Measurements from ENCODE around the gene OTOP2.

Gene OTOP2

DNA sequence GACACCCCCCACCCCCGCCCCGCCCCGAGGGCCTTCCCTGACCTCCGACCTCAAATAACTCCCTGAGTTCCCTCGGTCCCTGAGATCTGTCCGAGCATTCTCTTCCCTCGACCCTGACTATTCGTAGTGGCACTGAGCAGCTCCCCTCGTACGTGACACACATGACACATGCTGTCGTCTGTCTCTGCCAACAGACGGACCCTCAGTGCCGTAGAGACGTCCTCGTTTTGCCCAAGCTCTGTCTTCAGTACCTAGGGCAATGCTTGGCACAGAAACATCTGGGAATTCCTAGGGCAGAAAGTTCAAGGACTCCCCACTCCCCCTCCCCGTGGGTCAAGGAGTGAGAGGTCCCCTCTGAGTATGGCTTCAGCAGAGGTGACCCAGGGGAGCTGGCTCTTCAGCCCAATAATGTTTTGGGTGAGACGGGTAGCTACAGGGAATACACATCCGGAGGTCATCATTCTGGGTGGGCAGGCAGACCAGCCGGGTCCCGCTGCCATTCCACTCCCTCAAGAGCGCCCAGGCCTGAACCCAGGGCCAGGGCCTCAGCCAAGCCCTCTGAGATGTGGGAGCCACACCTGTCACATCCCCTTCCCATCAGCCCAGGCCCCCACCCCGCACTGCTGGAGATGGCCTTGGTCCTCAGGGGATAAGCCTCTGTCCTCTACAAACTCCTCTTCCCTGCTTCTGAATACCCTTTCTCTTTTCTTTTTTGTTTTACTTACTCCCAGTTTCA lies 30.0 kb upstream of the OTOP2 start:
- Histone ChIP-seq H3K36me3 (replicated peaks) (no peaks in the 10 kb centered on the region), H3K4me3 (ENCODE audit: low read depth, low read length) (no peak overlapping the region), H3K27ac (no peak overlapping the region), H3K27me3 (replicated peaks) (peaks cover 44% of the 10 kb centered on the region)
- TF ChIP-seq, protein P1, sequence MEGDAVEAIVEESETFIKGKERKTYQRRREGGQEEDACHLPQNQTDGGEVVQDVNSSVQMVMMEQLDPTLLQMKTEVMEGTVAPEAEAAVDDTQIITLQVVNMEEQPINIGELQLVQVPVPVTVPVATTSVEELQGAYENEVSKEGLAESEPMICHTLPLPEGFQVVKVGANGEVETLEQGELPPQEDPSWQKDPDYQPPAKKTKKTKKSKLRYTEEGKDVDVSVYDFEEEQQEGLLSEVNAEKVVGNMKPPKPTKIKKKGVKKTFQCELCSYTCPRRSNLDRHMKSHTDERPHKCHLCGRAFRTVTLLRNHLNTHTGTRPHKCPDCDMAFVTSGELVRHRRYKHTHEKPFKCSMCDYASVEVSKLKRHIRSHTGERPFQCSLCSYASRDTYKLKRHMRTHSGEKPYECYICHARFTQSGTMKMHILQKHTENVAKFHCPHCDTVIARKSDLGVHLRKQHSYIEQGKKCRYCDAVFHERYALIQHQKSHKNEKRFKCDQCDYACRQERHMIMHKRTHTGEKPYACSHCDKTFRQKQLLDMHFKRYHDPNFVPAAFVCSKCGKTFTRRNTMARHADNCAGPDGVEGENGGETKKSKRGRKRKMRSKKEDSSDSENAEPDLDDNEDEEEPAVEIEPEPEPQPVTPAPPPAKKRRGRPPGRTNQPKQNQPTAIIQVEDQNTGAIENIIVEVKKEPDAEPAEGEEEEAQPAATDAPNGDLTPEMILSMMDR (IDR thresholded peaks at IDR 0.05; ENCODE audit: low read depth, low read length, missing control alignments), result no peak
- DNase-seq, result no peak
- in situ Hi-C loops (cut with HindIII; ENCODE audit: low pct_ligation_motif_present, low sequenced_read_pairs), result no loop called here

DNA sequence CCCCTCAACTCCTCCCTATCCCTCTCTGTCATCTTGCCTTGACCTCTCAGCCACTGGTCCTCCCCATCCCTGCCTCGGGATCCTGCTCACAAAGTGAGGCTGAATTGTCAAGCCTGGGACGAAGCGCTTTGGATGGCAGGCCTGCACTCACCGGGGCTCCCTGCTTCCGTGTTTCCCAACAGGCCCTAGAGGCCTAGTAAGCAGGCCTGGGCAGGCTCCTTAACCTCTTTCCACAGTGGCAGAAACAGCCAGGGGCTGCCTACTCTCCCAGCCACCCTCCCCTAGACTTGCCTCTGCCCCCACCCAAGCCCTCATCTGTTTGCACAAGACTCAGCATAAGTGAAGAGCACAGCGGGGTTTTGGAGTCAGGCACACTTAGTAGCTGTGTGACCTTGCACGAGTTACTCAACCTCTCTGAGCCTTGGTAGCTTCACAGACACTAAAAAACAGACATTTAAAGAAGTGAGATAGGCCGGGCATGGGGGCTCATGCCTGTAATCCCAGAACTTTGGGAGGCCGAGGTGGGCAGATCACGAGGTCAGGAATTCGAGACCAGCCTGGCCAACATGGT lies 25.6 kb upstream of the OTOP2 start:
- H3K27ac ChIP-seq, result no peak overlapping the region
- TF ChIP-seq, protein P1 (IDR thresholded peaks at IDR 0.05; ENCODE audit: low read depth, low read length, missing control alignments), result no peak

DNA sequence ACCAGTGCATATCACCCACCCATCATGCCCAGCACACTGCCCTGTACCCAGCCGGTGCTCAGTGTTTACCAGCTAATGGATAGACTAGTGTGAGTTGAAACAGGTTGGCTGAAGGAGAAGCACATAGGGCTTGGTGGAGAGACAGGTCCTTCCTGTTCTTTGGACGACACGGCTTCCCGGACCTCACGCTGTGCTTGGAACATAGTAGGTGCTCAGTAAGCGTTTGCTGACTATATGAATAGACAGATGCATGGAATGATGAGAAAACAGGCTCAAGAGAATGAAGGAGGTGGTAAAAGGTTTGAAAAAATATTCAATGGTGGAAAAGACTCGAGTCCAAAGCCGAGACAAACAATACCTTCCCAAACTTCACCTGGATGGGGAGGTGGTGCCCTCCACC lies 23.9 kb upstream of the OTOP2 start:
- in situ Hi-C loops (cut with HindIII; ENCODE audit: low pct_ligation_motif_present, low sequenced_read_pairs), result no loop called here
- no peak overlapping the region for H3K4me3 ChIP-seq (ENCODE audit: low read depth, low read length)
- DNase-seq, result no peak
- no peaks in the 10 kb centered on the region for H3K36me3 ChIP-seq (replicated peaks)
- no peak overlapping the region for H3K27ac ChIP-seq
- TF ChIP-seq, protein P1 (IDR thresholded peaks at IDR 0.05; ENCODE audit: low read depth, low read length, missing control alignments), result no peak
- H3K27me3 ChIP-seq (replicated peaks), result peaks cover 7% of the 10 kb centered on the region

More for the DNA sequence above, 25.6 kb upstream of the OTOP2 start:
- Histone ChIP-seq H3K4me3 (ENCODE audit: low read depth, low read length) (no peak overlapping the region), H3K36me3 (replicated peaks) (no peaks in the 10 kb centered on the region), H3K27me3 (replicated peaks) (peaks cover 23% of the 10 kb centered on the region)
- no peak for DNase-seq
- in situ Hi-C loops (cut with HindIII; ENCODE audit: low pct_ligation_motif_present, low sequenced_read_pairs), result no loop called here

DNA sequence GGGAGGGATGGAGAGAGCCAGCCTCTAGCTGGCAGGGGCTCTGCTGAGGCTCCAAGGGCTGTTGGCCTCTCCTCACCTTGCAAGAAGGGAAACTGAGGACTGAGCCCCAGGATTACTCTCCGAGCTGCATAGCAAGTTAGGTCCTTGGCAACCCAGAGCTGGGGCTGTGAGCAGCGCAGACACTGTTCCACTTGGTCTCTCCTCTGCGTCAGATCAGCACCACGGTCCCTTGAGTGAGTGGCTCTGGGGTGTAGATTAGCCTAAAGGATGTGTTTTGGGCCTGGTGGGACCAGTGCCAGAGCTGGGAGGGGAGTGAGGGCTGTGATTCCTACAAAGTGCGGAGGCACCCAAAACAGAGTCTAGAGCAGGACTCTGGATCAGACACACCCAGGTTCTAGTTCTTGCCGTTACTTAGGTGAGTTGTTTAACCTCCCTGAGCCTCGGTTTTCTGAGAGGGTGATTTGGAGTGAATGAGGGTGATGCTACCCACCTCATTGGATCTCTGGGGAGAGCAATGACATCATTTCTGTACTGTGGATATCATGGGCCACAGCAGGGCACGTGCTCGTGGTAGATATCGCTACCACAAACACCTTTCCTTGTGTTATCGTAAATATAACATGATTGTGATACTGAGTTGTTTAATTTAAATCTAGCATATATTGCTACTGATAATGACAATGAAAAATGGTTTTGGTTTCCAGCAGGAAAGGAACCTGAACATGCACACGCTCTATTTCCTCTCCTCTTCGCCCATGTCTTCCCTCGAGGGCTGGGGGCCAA lies 22.5 kb upstream of the OTOP2 start:
- no peak for DNase-seq
- Histone ChIP-seq H3K27ac (no peak overlapping the region), H3K4me3 (ENCODE audit: low read depth, low read length) (no peak overlapping the region), H3K27me3 (replicated peaks) (peaks cover 1% of the 10 kb centered on the region), H3K36me3 (replicated peaks) (no peaks in the 10 kb centered on the region)
- TF ChIP-seq, protein P1 (IDR thresholded peaks at IDR 0.05; ENCODE audit: low read depth, low read length, missing control alignments), result no peak
- in situ Hi-C loops (cut with HindIII; ENCODE audit: low pct_ligation_motif_present, low sequenced_read_pairs), result no loop called here

DNA sequence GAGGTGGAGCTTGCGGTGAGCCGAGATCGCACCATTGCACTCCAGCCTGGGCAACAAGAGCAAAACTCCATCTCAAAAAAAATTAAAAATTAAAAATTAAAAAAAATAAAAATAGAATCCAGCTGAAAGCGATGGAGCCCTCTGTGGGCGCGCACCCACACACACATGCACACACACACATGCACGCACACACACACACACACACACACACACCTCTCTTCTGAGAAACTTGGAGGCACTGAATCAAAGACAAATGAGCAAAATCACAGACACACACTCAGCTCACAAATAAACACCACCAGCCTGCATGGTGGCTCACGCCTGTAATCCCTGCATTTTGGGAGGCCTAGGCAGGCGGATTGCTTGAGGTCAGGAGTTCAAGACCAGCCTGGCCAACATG lies 21.0 kb upstream of the OTOP2 start:
- Histone ChIP-seq H3K27me3 (replicated peaks) (no peaks in the 10 kb centered on the region), H3K27ac (no peak overlapping the region), H3K4me3 (ENCODE audit: low read depth, low read length) (no peak overlapping the region), H3K36me3 (replicated peaks) (no peaks in the 10 kb centered on the region)
- TF ChIP-seq, protein P1 (IDR thresholded peaks at IDR 0.05; ENCODE audit: low read depth, low read length, missing control alignments), result no peak
- in situ Hi-C loops (cut with HindIII; ENCODE audit: low pct_ligation_motif_present, low sequenced_read_pairs), result no loop called here
- no peak for DNase-seq
